Measurements from ENCODE around the gene LRRC49. TPM values are rescaled to one million over a fixed set of nuclear protein-coding genes. Genes with fewer than 3 reads are reported as not detected.
A peak's percentile ranks its signal among the peaks of the same experiment; 100 is the strongest.

LRRC49 gene
- total RNA-seq, 6 experiments from 2014 or later = 0.25 to 0.79 (median 0.57) TPM

DNA sequence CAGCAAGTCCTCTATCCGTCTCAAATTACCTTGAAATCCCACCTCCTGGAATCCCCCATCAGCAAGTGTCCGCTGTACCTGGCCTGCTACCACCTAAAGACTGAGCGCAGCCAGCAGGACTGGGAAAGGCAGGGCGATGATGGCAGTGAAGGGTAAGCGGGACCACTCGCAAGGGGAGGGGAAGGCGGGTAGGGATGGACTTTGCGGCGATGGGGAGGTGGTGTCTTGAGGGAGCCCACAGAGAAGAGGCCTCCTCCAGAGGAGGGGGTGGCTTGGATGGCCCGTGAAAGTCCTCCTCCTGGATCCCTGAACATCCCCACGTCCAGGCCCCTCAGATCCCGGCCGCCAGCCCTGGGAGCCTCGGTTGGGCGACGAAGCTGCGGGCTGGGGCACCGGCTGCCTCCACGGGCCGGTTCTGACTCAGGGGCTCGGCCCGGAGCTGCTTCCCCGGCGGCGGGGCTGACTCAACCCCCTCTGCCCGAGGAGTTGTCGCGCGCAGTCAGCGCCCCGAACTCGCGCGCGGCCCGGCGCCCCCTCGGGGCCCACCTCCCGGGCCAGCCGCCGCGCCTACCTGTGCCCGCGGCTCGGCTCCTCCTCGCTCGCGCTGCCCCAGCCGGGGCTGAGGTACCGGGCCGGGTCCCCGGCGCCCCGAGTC is 39.2 kb upstream of the LRRC49 start:
- Histone ChIP-seq H3K36me3 (no peaks in the 10 kb centered on the region), H3K4me1 (peaks cover 0 to 3% (median 0%) of the 10 kb centered on the region in 4 donors), H3K27ac (peak overlapping the region in 2 of 3 donors; percentile 29 to 39), H3K9me3 (no peaks in the 10 kb centered on the region), H3K27me3 (no peaks in the 10 kb centered on the region), H3K4me3 (peak overlapping the region; percentile 46 to 67 (median 53))
- peak in 1 of 3 donors; percentile 21 for DNase-seq
- 42% methylated on average over 18 of the region's 54 CpGs for WGBS (ENCODE audit: insufficient coverage, low coverage, low lambda C conversion rate, missing lambda C conversion rate)
- TF ChIP-seq, protein P1, sequence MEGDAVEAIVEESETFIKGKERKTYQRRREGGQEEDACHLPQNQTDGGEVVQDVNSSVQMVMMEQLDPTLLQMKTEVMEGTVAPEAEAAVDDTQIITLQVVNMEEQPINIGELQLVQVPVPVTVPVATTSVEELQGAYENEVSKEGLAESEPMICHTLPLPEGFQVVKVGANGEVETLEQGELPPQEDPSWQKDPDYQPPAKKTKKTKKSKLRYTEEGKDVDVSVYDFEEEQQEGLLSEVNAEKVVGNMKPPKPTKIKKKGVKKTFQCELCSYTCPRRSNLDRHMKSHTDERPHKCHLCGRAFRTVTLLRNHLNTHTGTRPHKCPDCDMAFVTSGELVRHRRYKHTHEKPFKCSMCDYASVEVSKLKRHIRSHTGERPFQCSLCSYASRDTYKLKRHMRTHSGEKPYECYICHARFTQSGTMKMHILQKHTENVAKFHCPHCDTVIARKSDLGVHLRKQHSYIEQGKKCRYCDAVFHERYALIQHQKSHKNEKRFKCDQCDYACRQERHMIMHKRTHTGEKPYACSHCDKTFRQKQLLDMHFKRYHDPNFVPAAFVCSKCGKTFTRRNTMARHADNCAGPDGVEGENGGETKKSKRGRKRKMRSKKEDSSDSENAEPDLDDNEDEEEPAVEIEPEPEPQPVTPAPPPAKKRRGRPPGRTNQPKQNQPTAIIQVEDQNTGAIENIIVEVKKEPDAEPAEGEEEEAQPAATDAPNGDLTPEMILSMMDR (IDR thresholded peaks at IDR 0.05) = no peak
- TF ChIP-seq POLR2A (IDR thresholded peaks at IDR 0.05) = no peak
- peak; percentile 8 to 59 (median 38) for ATAC-seq
- intact Hi-C loops (cut with DNase I) = no loop called here

DNA sequence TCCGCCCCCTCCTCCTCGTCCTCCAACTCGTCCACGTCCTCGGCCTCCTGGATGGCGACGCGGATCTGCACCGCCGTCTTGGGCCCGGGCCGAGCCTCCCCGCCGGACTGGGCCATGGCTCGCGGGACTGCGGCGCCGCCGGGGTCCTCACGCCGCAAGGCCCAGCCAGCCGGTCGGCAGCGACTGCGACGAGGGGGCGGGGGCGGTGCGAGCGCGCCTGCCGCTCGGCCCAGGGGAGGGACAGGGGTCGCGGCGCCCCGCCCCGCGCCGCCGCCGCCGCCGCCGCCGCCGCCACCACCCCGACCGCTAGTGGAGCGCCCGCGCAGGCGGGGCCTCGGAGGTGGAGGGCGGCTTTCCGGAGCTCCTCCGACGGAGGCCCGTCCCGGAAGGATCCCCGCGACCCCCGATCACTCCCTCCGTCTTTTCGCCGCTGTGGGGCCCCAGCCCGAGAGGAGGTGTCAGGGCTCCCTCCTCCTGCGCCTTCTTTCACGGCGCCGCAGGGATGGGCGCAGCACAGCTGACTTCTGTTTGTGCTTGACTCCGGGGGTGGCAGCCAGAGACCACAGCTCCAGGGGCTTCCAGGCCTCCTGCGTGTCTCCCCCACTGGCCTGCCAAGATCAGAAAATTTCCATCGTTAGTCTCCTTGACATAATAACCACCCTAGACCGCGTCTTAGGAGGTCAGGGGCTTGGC is 38.5 kb upstream of the LRRC49 start, which contains the start of gene LARP6:
Gene LARP6 (minus strand): TSS at position 185 of the 693 bp plus-strand sequence. CDS start 69 bp downstream, at position 116.
- H3K4me3 ChIP-seq = peak within 1 kb of the TSS; percentile 46 to 67 (median 53)
- H3K4me1 ChIP-seq = peaks cover 0 to 3% (median 0%) of the 10 kb centered on the region in 4 donors
- H3K36me3 ChIP-seq = no peaks in the 10 kb centered on the region
- peak within 1 kb of the TSS in 2 of 3 donors; percentile 29 to 39 for H3K27ac ChIP-seq
- DNase-seq = peak in 2 of 3 donors; percentile 57 to 59
- peak; percentile 65 to 79 (median 74) for ATAC-seq
- intact Hi-C loops (cut with DNase I) = no loop called here
- no peaks in the 10 kb centered on the region for H3K9me3 ChIP-seq
- WGBS (ENCODE audit: insufficient coverage, low coverage, low lambda C conversion rate, missing lambda C conversion rate) = 1% methylated on average over 25 of the region's 78 CpGs
- TF ChIP-seq, protein P1 (IDR thresholded peaks at IDR 0.05) = no peak
- peak; percentile 64 for TF ChIP-seq POLR2A (IDR thresholded peaks at IDR 0.05)
- no peaks in the 10 kb centered on the region for H3K27me3 ChIP-seq

DNA sequence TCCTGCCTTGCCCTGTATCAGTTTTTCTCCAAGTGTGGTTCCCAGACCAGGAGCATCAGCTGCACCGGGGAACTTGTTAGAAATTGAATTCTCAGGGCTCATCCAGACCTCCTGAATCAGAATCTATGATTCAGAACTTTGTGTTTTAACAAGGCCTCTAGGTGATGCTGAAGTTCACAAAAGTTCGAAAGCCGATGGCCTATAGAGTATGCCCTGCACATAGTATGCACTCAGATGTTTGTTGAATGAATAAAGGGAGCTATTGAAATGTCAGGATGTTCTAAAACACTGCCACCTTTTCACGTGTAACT is 38.0 kb upstream of the LRRC49 start:
- ATAC-seq (peak in 3 of 4 donors; percentile 7 to 9 (median 7)), DNase-seq (no peak)
- intact Hi-C loops (cut with DNase I) = no loop called here
- Histone ChIP-seq H3K36me3 (no peaks in the 10 kb centered on the region), H3K9me3 (no peaks in the 10 kb centered on the region), H3K27me3 (no peaks in the 10 kb centered on the region), H3K4me1 (peaks cover 0 to 3% (median 0%) of the 10 kb centered on the region in 4 donors), H3K4me3 (peak overlapping the region in 2 of 3 donors; percentile 53 to 67), H3K27ac (no peak overlapping the region)
- 47% methylated on average over 4 of the region's 4 CpGs for WGBS (ENCODE audit: insufficient coverage, low coverage, low lambda C conversion rate, missing lambda C conversion rate)
- TF ChIP-seq POLR2A (IDR thresholded peaks at IDR 0.05) = no peak
- TF ChIP-seq, protein P1 (IDR thresholded peaks at IDR 0.05) = no peak

DNA sequence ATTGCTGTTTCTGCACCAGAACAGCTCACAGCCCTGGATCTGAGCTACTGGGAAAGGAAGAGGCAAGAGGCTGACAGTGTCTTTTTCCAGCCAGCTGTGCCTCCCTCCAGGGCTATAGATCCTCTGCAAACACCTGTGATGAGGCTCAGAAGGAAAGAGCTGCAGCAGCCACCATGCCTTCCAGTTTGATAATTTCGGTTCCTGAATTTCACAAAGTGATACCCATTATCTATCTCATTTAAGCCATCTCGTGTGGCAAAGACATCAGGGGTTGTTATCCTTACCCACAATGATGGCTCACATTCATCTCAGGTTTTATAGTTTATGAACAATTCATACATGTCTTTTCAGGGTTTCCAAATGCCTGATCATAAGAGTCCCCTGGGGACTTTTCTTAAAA is 36.9 kb upstream of the LRRC49 start:
- no peak for DNase-seq
- Histone ChIP-seq H3K36me3 (no peaks in the 10 kb centered on the region), H3K4me3 (no peak overlapping the region), H3K9me3 (no peaks in the 10 kb centered on the region), H3K27me3 (no peaks in the 10 kb centered on the region), H3K27ac (no peak overlapping the region), H3K4me1 (peaks cover 0 to 3% (median 0%) of the 10 kb centered on the region in 4 donors)
- WGBS (ENCODE audit: insufficient coverage, low coverage, low lambda C conversion rate, missing lambda C conversion rate) = 70% methylated on average over 2 of the region's 2 CpGs
- intact Hi-C loops (cut with DNase I) = no loop called here
- TF ChIP-seq, protein P1 (IDR thresholded peaks at IDR 0.05) = no peak
- no peak for TF ChIP-seq POLR2A (IDR thresholded peaks at IDR 0.05)
- ATAC-seq = no peak
